OCI-LY1 (cell line): ENCODE measurements around the gene HEMGN.

ENCODE experiments used
- H2AFZ ChIP-seq: fragments of 200-600 bp; sonication (generic), shearing (Covaris generic); 2 replicates; pipeline ENCODE4 v1.6.0; 2014; ENCODE audit warnings: antibody characterized with exemption, mild to moderate bottlenecking, low read length
- H3F3A ChIP-seq: fragments of 200-600 bp; sonication (generic), shearing (Covaris generic); 2 replicates; pipeline ENCODE4 v1.6.0; 2014; ENCODE audit warnings: mild to moderate bottlenecking, antibody characterized with exemption, low read length, moderate library complexity; ENCODE audit not compliant: insufficient read depth
- H3K27ac ChIP-seq: fragments of 200-600 bp; sonication (generic); 2 replicates; pipeline ENCODE4 v1.5.1; 2014; ENCODE audit warnings: low read length, mixed run types, mild to moderate bottlenecking, low read depth; ENCODE audit not compliant: poor library complexity, severe bottlenecking
- H3K27me3 ChIP-seq: fragments of 200-600 bp; sonication (generic); 2 replicates; pipeline ENCODE4 v1.6.0; 2014; ENCODE audit warnings: antibody characterized with exemption, mild to moderate bottlenecking, low read length, moderate library complexity; ENCODE audit not compliant: insufficient read depth
- H3K36me3 ChIP-seq: fragments of 200-600 bp; sonication (generic); 2 replicates; pipeline ENCODE4 v1.6.1; 2014; ENCODE audit warnings: mild to moderate bottlenecking, antibody characterized with exemption, low read length, moderate library complexity, mixed read lengths; ENCODE audit not compliant: insufficient read depth
- H3K4me1 ChIP-seq: fragments of 200-600 bp; sonication (generic); 2 replicates; pipeline ENCODE4 v1.5.1; 2014; ENCODE audit warnings: mild to moderate bottlenecking, low read length, moderate library complexity; ENCODE audit not compliant: insufficient read depth, severe bottlenecking
- H3K4me2 ChIP-seq: fragments of 200-600 bp; sonication (generic), shearing (Covaris generic); 2 replicates; pipeline ENCODE4 v1.6.1; 2014; ENCODE audit warnings: low read length
- H3K4me3 ChIP-seq: fragments of 200-600 bp; sonication (generic); 2 replicates; pipeline ENCODE4 v1.5.1; 2014; ENCODE audit warnings: low read length, low read depth, mild to moderate bottlenecking, mixed read lengths; ENCODE audit not compliant: poor library complexity, severe bottlenecking
- H3K79me2 ChIP-seq: fragments of 200-600 bp; shearing (Covaris generic); 2 replicates; pipeline ENCODE4 v1.6.1; 2016; ENCODE audit warnings: mixed run types, low read length, mixed read lengths; ENCODE audit not compliant: insufficient read depth
- H3K9ac ChIP-seq: fragments of 200-600 bp; sonication (generic), shearing (Covaris generic); 2 replicates; pipeline ENCODE4 v1.6.1; 2014; ENCODE audit warnings: mild to moderate bottlenecking, low read length, mixed read lengths
- H3K9me2 ChIP-seq: fragments of 200-600 bp; sonication (generic), shearing (Covaris generic); 2 replicates; pipeline ENCODE4 v1.6.1; 2014; ENCODE audit warnings: low read depth, mild to moderate bottlenecking, low read length, mixed read lengths
- H3K9me3 ChIP-seq: fragments of 200-600 bp; shearing (Covaris generic); 2 replicates; pipeline ENCODE4 v1.6.1; 2014; ENCODE audit warnings: low read length, mixed read lengths
- H4K20me1 ChIP-seq: fragments of 200-600 bp; sonication (generic), shearing (Covaris generic); 2 replicates; pipeline ENCODE4 v1.6.0; 2016; ENCODE audit warnings: mild to moderate bottlenecking, low read length; ENCODE audit not compliant: insufficient read depth
- EZH2 ChIP-seq: fragments of 200-600 bp; sonication (generic), shearing (Covaris generic); IDR thresholded peaks from 2 replicates; pipeline ENCODE4 v1.8.0; 2017; ENCODE audit warnings: borderline replicate concordance, mixed run types, mild to moderate bottlenecking, antibody characterized with exemption, low read length, moderate library complexity, mixed read lengths
- TF ChIP-seq, protein P1 (sequence below): fragments of 200-600 bp; sonication (generic), shearing (Covaris generic); IDR thresholded peaks from 2 replicates; pipeline ENCODE4 v1.5.1; 2017; ENCODE audit warnings: mild to moderate bottlenecking, antibody characterized with exemption, low read length, moderate library complexity, mixed read lengths

Gene HEMGN

DNA sequence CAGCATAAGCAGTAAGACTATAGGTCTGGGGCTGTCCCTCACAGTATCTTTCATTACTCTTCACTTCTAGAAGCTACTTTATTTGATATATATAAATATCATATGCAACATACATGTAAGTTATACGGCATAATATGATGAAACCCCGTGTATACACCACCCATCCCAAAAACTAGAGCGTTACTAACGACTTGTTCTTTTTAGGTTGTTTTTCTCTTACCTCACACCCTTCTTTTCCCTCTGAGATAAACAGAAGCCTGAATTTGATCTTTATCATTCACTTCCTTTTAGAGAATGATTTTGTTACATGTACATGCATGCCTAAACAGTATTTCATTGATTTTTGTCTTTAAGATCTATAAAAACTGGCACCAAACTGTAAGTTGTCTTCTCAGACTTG is 19.4 kb downstream of the HEMGN start:
- H3K9me3 ChIP-seq, result no peaks in the 10 kb centered on the region
- no peaks in the 10 kb centered on the region for H3K9me2 ChIP-seq
- H3K4me3 ChIP-seq, result no peak overlapping the region
- peaks cover 16% of the 10 kb centered on the region; the same call in 1 of the 2 replicates for H3K36me3 ChIP-seq
- H2AFZ ChIP-seq, result no peak overlapping the region
- no peaks in the 10 kb centered on the region for H4K20me1 ChIP-seq
- H3K4me2 ChIP-seq, result no peak overlapping the region
- no peaks in the 10 kb centered on the region for H3K27me3 ChIP-seq
- H3K27ac ChIP-seq, result no peak overlapping the region
- peaks cover 35% of the 10 kb centered on the region for H3K4me1 ChIP-seq
- H3K79me2 ChIP-seq, result no peaks in the 10 kb centered on the region
- no peaks in the 10 kb centered on the region for H3F3A ChIP-seq
- H3K9ac ChIP-seq, result no peak overlapping the region
- TF ChIP-seq, protein P1, sequence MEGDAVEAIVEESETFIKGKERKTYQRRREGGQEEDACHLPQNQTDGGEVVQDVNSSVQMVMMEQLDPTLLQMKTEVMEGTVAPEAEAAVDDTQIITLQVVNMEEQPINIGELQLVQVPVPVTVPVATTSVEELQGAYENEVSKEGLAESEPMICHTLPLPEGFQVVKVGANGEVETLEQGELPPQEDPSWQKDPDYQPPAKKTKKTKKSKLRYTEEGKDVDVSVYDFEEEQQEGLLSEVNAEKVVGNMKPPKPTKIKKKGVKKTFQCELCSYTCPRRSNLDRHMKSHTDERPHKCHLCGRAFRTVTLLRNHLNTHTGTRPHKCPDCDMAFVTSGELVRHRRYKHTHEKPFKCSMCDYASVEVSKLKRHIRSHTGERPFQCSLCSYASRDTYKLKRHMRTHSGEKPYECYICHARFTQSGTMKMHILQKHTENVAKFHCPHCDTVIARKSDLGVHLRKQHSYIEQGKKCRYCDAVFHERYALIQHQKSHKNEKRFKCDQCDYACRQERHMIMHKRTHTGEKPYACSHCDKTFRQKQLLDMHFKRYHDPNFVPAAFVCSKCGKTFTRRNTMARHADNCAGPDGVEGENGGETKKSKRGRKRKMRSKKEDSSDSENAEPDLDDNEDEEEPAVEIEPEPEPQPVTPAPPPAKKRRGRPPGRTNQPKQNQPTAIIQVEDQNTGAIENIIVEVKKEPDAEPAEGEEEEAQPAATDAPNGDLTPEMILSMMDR, result no peak
- TF ChIP-seq EZH2, result no peak

DNA sequence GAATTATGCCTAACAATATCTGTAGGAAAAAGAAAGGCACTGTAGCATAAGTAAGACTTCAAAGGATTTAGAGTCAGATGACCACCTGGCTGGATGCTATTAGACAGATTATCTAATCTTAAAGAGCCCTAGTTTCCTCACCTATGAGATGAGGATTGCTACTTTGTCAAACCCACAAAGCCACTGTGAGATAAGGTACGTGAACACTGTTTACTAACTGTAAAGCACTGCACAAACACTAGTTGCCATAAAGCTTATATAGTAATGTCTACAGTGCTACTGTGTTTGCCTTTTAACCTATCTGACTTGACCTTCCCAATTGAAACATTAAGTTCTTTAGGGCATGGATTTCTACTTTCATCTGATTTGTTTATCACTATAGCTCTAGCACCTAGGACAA is 26.0 kb downstream of the HEMGN start:
- H3K4me2 ChIP-seq, result no peak overlapping the region
- H3K9me3 ChIP-seq, result no peaks in the 10 kb centered on the region
- no peak overlapping the region for H2AFZ ChIP-seq
- H3K9ac ChIP-seq, result no peak overlapping the region
- H3K36me3 ChIP-seq, result peaks cover 64% of the 10 kb centered on the region; the same call in 1 of the 2 replicates
- H3K79me2 ChIP-seq, result no peaks in the 10 kb centered on the region
- H3K27ac ChIP-seq, result no peak overlapping the region
- H3K9me2 ChIP-seq, result no peaks in the 10 kb centered on the region
- H3K4me3 ChIP-seq, result no peak overlapping the region
- H3K27me3 ChIP-seq, result no peaks in the 10 kb centered on the region
- H3K4me1 ChIP-seq, result peaks cover 5% of the 10 kb centered on the region
- TF ChIP-seq, protein P1, result no peak
- TF ChIP-seq EZH2, result no peak
- no peaks in the 10 kb centered on the region for H4K20me1 ChIP-seq
- no peaks in the 10 kb centered on the region for H3F3A ChIP-seq

DNA sequence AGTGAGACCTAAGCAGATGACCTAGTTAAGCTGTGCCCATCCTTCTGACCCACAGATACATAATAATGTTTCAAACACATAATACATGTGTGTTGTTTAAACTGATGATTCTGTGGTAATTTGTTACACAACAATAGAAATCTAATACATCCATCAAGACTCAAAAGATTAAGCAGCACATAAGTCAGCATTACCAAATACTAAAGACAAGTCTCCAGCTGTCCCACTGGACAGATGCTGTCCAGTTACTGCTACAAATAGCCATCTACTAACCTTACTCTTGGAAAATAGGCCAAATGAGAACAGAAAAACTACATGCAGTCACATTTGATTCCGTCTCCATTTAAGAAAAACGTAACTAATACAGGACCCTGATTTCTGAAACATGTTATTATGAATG is 26.4 kb downstream of the HEMGN start:
- no peaks in the 10 kb centered on the region for H3K27me3 ChIP-seq
- peaks cover 64% of the 10 kb centered on the region; the same call in 1 of the 2 replicates for H3K36me3 ChIP-seq
- H3K79me2 ChIP-seq, result no peaks in the 10 kb centered on the region
- H2AFZ ChIP-seq, result no peak overlapping the region
- no peaks in the 10 kb centered on the region for H3K9me2 ChIP-seq
- H3K4me1 ChIP-seq, result peaks cover 10% of the 10 kb centered on the region
- H3K9ac ChIP-seq, result no peak overlapping the region
- no peak overlapping the region for H3K4me3 ChIP-seq
- no peaks in the 10 kb centered on the region for H4K20me1 ChIP-seq
- no peak overlapping the region for H3K4me2 ChIP-seq
- no peak overlapping the region for H3K27ac ChIP-seq
- no peaks in the 10 kb centered on the region for H3K9me3 ChIP-seq
- no peak for TF ChIP-seq EZH2
- TF ChIP-seq, protein P1, result no peak
- H3F3A ChIP-seq, result no peaks in the 10 kb centered on the region
